ENCODE results near the gene EDDM3A.

- TF ChIP-seq CTCF (IDR thresholded peaks at IDR 0.05 in 4 of 5, conservative IDR thresholded peaks at IDR 0.05 in 1 of 5): no peak
- TF ChIP-seq POLR2A (IDR thresholded peaks at IDR 0.05): no peak
These were observed 38.1 kb upstream of the EDDM3A start for GRCh38 chr14:20707622-20708021.
